Ovary (tissue), 9 donors: ENCODE data around the gene APBB2. TPM values are rescaled to one million over a fixed set of nuclear protein-coding genes. Genes with fewer than 3 reads are reported as not detected.

ENCODE experiments used
- DNase-seq, 5 donors: peaks; one replicate each; pipeline ENCODE4 v3.0.0-alpha.2; 2019 to 2020
- H3K27ac ChIP-seq, 2 donors: fragments of 200-600 bp; one replicate each; pipeline versions ENCODE4 v1.5.1 to v1.8.0; 2019 to 2022
- H3K27me3 ChIP-seq: fragments of 200-600 bp; one replicate; pipeline ENCODE4 v1.8.0; 2022
- H3K36me3 ChIP-seq: fragments of 200-600 bp; sonication (generic); one replicate; pipeline ENCODE4 v1.5.1; 2019
- H3K4me1 ChIP-seq: one replicate; pipeline ENCODE4 v1.8.1; 2013; ENCODE audit warnings: mild to moderate bottlenecking, moderate library complexity; ENCODE audit not compliant: insufficient read depth
- H3K4me3 ChIP-seq: fragments of 200-600 bp; sonication (generic); one replicate; pipeline ENCODE4 v1.5.1; 2017
- H3K9me3 ChIP-seq, 2 donors: fragments of 200-600 bp in 1 of 2; sonication (generic) in 1 of 2; one replicate each; pipeline versions ENCODE4 v1.5.1 to v1.8.1; 2013 to 2019; ENCODE audit warnings: mild to moderate bottlenecking in 1 of 2, moderate library complexity in 1 of 2
- CTCF ChIP-seq, 3 donors: fragments of 450-650 bp in 2 of 3; fragments of 200-600 bp in 1 of 3; IDR thresholded peaks; one replicate each; pipeline versions ENCODE4 v1.5.1 to v1.8.0; 2016 to 2022; ENCODE audit warnings: antibody characterized with exemption in 3 of 3, mild to moderate bottlenecking in 1 of 3
- EP300 ChIP-seq: sonication (generic); formaldehyde crosslinking; IDR thresholded peaks from one replicate; pipeline ENCODE4 v1.6.1; 2017; ENCODE audit warnings: antibody characterized with exemption
- POLR2A ChIP-seq: fragments of 450-650 bp; IDR thresholded peaks from one replicate; pipeline ENCODE4 v1.6.1; 2017; ENCODE audit warnings: antibody characterized with exemption, mild to moderate bottlenecking, moderate library complexity
- WGBS, 3 donors: extraction: QIAGEN DNeasy Blood & Tissue Kit in 1 of 3; methylation state at CpG; one replicate each; pipeline versions ENCODE4 v1.1.5 to v1.1.7; 2013 to 2017; 5-methylcytosine and 5-hydroxymethylcytosine counted together
- intact Hi-C, 4 donors: fragments of 100-400 bp; cut with DNase I; formaldehyde crosslinking; loops; one replicate each; pipeline versions ENCODE4 v1.11.0 to v1.15.1; 2022 to 2023
- polyA plus RNA-seq, 2 donors: library from polyadenylated mRNA; stranded (reverse); fragments of 200-250 nt in 1 of 2; fragments of 350-450 nt in 1 of 2; fragmentation: Illumina TruSeq in 1 of 2; extraction: RNeasy Lipid Tissue Mini Kit (QIAGEN cat#74804) in 1 of 2; gene quantifications; one replicate each; pipeline ENCODE4 v1.2.3, GENCODE V29; 2013 to 2014
- total RNA-seq, 7 donors: library from RNA; depleted of rRNA in 2 of 7; stranded (reverse); fragments of >200 nt in 2 of 7; fragmentation: NEBNext Ultra II Directional in 3 of 7; extraction: Animal tissue kit (Norgen Biotek cat#: 25700) in 3 of 7; gene quantifications; one replicate each; pipeline versions ENCODE4 v1.1.0 to v1.2.4, GENCODE V29; 2016 to 2023
- donor health status: DM: no; HTN: no; CAD: no; lungs with moderate emphysema.
- donor health status: DM: no; HTN: no; CAD: no.
- donor health status: Bipolar disorder and iron deficiency.
- donor health status: DM: yes; HTN: yes; CAD: no.
- donor health status: DM: no; HTN: no; CAD: no.
- donor health status: DM: yes; HTN: yes; CAD: no.

Gene APBB2
- total and polyA plus RNA-seq, 9 donors: 30.9 to 163 (median 80.1) TPM

DNA sequence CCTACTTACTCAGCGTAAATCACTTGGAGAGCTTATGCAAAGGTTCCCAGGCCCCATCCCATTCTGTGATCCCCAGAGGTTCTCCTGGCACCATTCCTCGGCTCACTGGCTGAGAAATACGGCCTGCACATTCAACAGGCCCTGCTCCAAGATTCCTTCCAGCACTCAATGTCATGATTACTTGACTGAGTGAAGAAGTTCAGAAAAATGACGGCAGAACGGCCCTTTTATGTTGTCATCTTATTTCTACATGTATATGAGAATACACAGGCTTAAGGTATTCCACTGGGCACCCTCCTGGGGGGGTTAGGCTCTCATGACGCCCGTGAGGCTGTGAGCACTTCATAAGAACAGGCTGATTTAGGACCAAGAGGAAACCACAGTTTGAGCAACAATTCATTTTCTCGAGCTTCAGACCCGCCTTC is 274.0 kb downstream of the APBB2 start:
- no peak overlapping the region for H3K4me3 ChIP-seq

GRCh38 chr4:40939856-40940255 is 274.5 kb downstream of the APBB2 start:
- H3K9me3 ChIP-seq: no peaks in the 10 kb centered on the region
- no peaks in the 10 kb centered on the region for H3K36me3 ChIP-seq
- H3K27me3 ChIP-seq: no peaks in the 10 kb centered on the region
- no peak for TF ChIP-seq POLR2A
- TF ChIP-seq CTCF (IDR thresholded peaks at IDR 0.05): no peak
- TF ChIP-seq EP300: no peak
- no peak overlapping the region for H3K27ac ChIP-seq
- no peak for DNase-seq
- intact Hi-C loops: loop anchor here in 1 of 4 donors (10.0 kb wide), 1 partner anchor 115 kb away; no protein-coding TSS in a partner anchor
- no peak overlapping the region for H3K4me3 ChIP-seq
- 75 to 90% (median 87%) methylated on average over 2 of the region's 2 CpGs for WGBS, 3 donors
- peaks cover 3% of the 10 kb centered on the region for H3K4me1 ChIP-seq

More for the DNA sequence above, 274.0 kb downstream of the APBB2 start:
- Histone ChIP-seq H3K4me1 (peaks cover 3% of the 10 kb centered on the region), H3K9me3 (no peaks in the 10 kb centered on the region), H3K27me3 (no peaks in the 10 kb centered on the region), H3K36me3 (no peaks in the 10 kb centered on the region), H3K27ac (no peak overlapping the region)
- TF ChIP-seq EP300 (no peak), POLR2A (no peak), CTCF (IDR thresholded peaks at IDR 0.05) (no peak)
- intact Hi-C loops: no loop called here
- peak in 3 of 5 donors; percentile 60 to 69 (median 63) for DNase-seq
- WGBS, 3 donors: 25 to 49% (median 48%) methylated on average over 9 of the region's 9 CpGs

GRCh38 chr4:40938337-40938736 is 276.0 kb downstream of the APBB2 start:
- no peak for TF ChIP-seq CTCF (IDR thresholded peaks at IDR 0.05)
- TF ChIP-seq EP300: no peak
- no peak for TF ChIP-seq POLR2A
- Histone ChIP-seq H3K27ac (no peak overlapping the region), H3K4me1 (peaks cover 6% of the 10 kb centered on the region), H3K4me3 (no peak overlapping the region), H3K9me3 (no peaks in the 10 kb centered on the region), H3K27me3 (no peaks in the 10 kb centered on the region), H3K36me3 (no peaks in the 10 kb centered on the region)
- DNase-seq: no peak
- WGBS, 3 donors: 50 to 72% (median 54%) methylated on average over 5 of the region's 5 CpGs
- intact Hi-C loops: loop anchor here in 1 of 4 donors (10.0 kb wide), 1 partner anchor 116 kb away; no protein-coding TSS in a partner anchor

DNA sequence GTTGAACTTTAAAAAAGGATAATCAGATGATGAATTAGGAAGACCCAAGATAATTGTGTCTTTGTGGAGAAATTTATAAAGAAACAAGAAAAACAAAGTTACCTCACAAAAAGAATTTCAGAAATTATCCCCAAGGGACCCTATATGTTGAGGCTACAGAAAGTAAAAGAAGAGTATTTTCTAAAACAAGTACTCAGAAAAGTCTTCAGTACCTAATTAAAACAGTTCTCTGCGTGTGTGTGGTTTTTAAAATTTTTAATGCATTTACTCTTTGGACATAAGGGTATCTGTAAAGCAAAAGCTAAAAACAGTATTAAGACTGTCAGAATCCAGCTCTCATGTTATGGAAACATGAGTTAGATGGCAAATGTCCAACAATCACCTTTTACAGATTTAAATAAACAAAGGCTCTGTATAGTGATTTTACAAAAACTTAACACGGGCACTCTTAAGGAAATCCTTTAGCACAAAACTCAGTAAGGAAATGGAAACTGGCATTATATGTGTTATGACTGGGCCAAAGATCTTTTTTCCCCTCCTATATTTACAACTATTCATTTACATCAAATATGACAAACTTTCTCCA is 277.1 kb downstream of the APBB2 start:
- Histone ChIP-seq H3K4me3 (no peak overlapping the region), H3K27me3 (no peaks in the 10 kb centered on the region), H3K9me3 (no peaks in the 10 kb centered on the region), H3K27ac (no peak overlapping the region), H3K4me1 (peaks cover 6% of the 10 kb centered on the region), H3K36me3 (no peaks in the 10 kb centered on the region)
- intact Hi-C loops: loop anchor here in 1 of 4 donors (10.0 kb wide), 1 partner anchor 118 kb away; no protein-coding TSS in a partner anchor
- TF ChIP-seq POLR2A (no peak), EP300 (no peak), CTCF (IDR thresholded peaks at IDR 0.05) (no peak)
- no peak for DNase-seq
- WGBS, 3 donors: 80 to 89% (median 82%) methylated on average over 2 of the region's 2 CpGs
